Measurements from ENCODE around the gene PIAS4.

The PIAS4 gene

DNA sequence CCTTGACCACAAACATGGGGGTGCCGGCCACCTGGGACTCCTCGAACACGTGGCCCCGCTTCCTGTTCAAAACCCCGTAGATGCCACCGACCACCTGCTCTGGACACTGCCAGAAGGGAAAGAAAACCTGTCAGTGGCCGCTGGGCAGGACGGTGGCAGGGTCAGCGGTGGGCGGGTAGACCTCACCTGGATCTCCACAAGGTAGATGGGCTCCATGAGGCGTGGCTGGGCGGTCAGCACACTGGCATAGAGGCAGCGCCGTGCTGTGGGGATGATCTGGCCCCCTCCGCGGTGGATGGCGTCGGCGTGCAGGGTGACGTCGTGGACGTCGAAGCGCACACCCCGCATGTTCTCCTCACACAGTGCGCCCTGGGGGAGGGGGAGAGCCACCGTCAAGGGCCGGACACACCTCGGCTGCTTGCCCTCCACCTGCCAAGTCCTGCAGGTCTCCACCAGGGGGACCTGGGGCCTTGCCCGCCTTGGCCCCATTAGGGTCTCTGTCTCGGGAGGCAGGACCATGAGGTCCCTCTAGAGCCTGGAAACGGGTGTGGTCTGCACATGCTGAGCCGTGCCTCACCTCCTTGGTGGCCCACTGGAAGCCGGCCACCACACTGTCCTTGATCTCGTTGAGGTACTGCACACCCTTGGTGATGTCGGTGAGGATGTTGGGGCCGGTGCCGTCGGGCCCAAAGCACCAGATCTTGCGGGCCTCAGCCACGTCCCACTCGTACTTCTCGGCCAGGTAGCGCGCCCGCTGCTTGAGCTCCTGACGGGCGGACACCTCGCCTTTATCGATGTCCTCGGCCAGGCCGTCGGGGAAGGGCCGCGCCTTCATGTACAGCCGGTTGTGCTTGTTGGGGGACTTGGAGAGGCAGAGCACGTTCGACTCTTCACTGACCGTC, 30.0 kb upstream of the PIAS4 start:
- peak; percentile 48 for DNase-seq (ENCODE audit: low spot score)

DNA sequence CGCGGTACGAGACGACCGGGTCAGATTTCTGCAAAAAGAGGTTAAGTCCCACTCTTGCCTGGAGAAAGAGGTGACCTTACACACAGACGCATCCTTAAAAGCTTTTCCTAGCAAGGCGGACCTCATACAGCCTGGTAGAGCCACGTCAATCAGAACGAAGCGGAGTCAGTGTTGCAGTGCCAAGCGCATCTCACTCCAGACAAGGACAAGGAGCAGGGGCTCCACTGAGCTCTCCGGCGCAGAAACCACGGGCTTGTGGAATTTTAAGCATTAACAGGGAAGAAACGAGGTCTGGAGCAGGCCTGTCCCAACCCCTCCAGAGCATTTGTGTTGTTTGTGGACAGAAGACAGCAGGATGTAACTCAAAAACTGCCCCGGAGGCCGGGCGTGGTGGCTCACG, 29.4 kb upstream of the PIAS4 start:
- no peak for DNase-seq (ENCODE audit: low spot score)

DNA sequence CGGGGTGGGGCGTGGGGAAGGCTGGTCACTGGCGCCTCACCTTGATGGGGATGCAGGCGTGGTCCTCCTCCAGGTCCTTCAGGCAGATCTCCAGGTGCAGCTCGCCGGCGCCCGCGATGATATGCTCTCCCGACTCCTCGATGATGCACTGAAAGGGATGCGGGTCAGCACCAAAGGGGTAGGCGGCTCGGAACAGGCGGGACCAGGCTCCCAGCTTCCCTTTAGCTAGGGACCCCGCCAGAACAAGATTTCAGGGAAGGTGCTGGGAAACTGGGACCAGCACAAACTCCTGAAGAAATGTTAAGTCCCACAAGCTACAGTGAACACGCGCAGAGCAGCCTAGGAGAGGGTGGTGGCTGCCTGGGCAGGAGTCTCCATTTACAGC, 28.3 kb upstream of the PIAS4 start:
- DNase-seq (ENCODE audit: low spot score) = no peak

- DNase-seq (ENCODE audit: low spot score) = no peak
Observed at GRCh38 chr19:3979674-3980352, 27.7 kb upstream of the PIAS4 start.

GRCh38 chr19:3980353-3981251, 26.9 kb upstream of the PIAS4 start:
- DNase-seq (ENCODE audit: low spot score) = peak; percentile 41

DNA sequence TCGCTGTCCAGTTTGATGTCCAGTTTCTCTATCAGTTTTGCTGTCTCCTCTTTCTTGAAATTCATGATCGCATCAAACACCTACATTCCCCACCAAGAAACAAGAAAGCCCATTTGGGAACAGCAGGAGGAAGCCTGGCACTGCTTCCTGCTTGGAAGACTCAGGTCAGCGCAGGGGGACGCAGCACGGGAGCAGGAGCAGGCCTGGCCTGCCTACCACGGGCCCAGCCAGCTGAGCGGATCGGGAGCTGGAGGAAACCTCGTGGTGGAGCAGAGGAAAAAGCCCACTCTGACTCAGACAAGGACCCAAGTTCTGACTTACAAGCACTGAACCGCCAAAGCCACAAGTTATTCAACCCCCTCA, 26.2 kb upstream of the PIAS4 start:
- no peak for DNase-seq (ENCODE audit: low spot score)

DNA sequence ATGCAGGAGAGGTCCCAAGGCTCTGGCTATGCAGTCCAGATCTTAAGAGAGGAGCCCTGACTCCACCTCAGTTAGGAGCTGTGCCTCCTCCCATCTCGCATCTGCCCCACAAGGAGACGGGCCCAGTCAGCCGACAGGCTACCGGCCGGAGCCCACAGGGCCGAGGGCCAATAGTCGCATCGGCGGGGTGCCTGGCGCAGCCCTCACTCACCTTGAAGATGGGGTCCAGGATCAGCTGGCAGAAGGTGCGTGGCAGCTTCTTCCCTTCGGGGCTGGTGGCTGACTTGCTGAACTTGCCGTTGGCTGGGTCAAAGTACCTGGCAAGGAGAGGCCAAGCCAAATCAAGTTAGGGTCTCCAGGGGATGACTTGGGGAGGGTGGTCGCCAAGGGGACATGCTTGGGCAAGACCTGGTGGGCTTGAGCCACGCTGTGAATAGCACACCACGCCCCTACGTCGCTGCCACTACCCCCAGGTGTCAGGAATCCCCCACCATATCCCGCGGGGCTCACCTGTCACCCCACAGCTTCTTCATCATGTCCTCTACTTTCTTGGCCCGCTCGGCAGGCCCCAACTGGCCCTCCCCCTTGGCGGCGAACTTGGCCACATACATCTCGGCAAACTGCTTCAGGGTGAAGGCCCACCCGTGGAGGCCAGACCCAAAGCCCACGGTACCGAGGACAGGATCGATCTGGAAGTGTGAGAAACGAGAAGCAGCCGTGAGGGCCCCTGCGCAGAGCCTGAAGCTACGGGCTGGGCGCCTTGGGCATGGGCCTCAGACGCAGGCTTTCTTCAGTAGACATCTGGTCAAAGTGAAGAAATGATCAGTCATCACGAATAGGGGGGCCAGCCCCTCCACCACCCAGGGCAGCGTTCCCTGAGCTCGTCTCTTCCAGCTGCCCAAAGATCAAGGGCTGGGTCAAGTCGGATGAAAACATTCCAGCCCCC, 25.5 kb upstream of the PIAS4 start:
- peak; percentile 43 for DNase-seq (ENCODE audit: low spot score)

- DNase-seq (ENCODE audit: low spot score) = peak; percentile 46
Observed at GRCh38 chr19:3982701-3983541, 24.6 kb upstream of the PIAS4 start.

DNA sequence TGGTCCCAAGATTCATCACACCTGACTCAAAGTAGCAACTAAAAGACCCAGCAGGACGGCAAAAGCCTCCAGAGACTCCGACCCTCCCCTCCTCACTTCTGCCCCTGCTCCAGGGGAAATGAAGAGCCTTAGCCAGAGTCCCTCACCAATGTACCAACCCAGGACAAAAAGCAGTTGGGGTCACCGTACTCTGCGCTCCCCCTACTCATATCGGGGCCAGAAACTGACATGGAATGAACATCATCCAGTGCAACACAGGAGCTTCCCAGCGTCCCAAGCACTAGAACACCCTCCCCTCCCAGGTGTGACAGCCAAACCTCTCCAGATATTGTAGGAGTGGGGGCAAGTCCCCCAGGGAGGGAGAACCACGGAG, 24.0 kb upstream of the PIAS4 start:
- peak; percentile 40 for DNase-seq (ENCODE audit: low spot score)

DNA sequence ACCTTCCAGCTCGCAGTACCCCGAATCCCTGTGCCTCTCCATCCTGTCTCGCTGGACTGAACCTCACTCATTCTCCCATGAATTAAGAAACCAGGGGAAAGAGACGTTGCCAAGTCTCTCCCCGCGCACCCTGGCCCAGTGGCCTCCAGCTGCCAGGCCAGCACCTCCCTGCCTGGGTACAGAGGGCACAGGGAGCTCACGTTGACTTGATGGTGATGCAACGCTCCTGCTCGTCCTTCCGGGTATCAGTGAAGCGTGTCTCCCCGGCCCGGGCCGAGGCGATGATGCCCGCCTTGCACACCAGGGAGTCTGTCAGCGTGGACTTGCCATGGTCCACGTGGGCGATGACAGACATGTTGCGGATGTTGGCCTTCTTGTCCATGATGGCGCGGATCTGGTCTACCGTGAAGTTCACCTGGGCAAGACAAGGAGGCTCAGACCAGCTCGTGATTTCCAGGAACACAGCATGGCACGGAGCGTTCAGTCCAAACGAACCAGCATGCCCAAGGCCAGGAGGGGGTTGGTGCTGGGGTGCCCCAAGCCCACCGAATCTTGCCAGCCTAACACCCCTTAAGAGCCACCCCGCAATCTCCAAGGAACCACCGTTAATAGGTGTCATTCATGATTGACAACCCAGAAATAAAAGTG, 23.5 kb upstream of the PIAS4 start:
- peak; percentile 55 for DNase-seq (ENCODE audit: low spot score)

DNA sequence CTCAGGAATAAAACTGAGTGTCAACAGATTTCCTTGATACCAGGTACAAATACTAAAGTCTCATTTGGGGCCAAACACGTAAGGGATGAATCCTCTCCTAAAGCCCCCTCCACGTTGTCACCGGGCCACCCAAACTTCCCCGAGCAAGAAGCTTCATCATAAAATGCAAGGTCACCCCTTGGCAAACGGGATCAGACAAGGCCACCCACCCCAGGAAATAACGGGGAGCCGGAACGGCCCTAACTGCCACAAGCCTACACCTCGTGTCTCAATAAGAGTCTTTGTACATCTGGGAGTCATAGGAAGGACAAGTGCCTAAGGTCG, 23.0 kb upstream of the PIAS4 start:
- DNase-seq (ENCODE audit: low spot score) = no peak

GRCh38 chr19:3984908-3985642, 22.5 kb upstream of the PIAS4 start, which contains the start of gene EEF2:
TSS of gene EEF2 (minus strand) at chr19:3985463. CDS start at chr19:3985380, 83 bp downstream.
- peak; percentile 92 for DNase-seq (ENCODE audit: low spot score)

GRCh38 chr19:3985643-3986259, 21.8 kb upstream of the PIAS4 start:
- no peak for DNase-seq (ENCODE audit: low spot score)

- peak; percentile 62 for DNase-seq (ENCODE audit: low spot score)
Observed at GRCh38 chr19:3986260-3987041, 21.1 kb upstream of the PIAS4 start.

DNA sequence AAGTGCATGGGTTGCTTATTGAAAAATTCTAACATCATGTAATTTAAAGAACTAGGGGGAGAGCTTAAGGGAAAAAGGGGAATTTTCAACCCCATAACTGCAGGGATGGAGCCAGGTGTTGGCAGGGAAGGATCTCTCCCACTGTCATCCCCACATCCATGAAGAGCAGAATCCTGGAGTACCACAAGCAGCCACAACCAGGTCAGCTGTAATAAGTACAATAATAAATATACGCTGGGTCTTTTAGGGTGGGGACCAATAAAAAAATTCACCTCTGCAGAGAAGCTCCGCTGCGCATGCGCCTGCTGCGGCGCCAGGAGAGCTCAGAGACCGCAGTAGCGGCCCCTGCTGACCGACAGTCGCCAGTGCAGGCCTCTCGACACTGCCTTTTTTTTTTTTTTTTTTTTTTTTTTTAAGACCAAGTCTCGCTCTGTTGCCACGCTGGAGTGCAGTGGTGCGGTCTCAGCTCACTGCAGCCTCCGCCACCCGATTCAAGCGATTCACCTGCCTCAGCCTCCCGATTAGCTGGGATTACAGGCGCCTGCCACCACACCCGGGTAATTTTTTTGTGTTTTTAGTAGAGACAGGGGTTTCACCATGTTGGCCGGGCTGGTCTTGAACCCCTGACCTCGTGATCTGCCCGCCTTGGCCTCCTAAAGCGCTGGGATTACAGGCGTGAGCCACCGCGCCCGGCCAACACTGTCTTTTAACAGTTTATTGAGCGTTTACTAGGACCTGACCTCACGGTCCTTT, 19.7 kb upstream of the PIAS4 start:
- peak; percentile 86 for DNase-seq (ENCODE audit: low spot score)

- DNase-seq (ENCODE audit: low spot score) = no peak
Observed at GRCh38 chr19:3990815-3991117, 16.8 kb upstream of the PIAS4 start.

DNA sequence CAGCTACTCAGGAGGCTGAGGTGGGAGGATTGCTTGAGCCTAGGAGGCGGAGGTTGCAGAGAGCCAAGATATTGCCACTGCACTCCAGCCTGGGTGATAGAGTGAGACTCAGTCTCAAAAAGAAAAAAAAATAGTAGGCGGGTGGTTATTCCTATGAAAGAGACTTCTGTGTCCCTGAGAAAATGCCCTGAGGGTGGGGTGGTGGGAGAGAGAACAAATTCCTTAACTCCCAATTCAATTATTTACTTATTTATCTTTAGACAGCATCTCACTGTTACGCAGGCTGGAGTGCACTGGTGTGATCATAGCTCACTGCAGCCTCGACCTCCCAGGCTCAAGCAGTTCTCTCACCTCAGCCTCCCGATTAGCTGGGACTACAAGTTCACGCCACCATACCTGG, 11.9 kb upstream of the PIAS4 start:
- DNase-seq (ENCODE audit: low spot score) = no peak

Data from ecto neural progenitor cell (in vitro differentiated cells).